ENCODE data around the gene ZNF423. TPM values are rescaled to one million over a fixed set of nuclear protein-coding genes. Genes with fewer than 3 reads are reported as not detected.

ZNF423 gene
- total and polyA plus RNA-seq, 2 of the 13 experiments (the other 11 are each of a cell fraction or from before 2014, with no cell fraction given) = 0.07 to 0.31 TPM

- TF ChIP-seq ZBTB49 (CRISPR knock-in tag; IDR thresholded peaks at IDR 0.05; ENCODE audit: borderline replicate concordance) (no peak), GATA4 (IDR thresholded peaks at IDR 0.05; ENCODE audit: borderline replicate concordance, low read depth) (no peak), MIXL1 (CRISPR knock-in tag; IDR thresholded peaks at IDR 0.05) (no peak), TRIM24 (CRISPR knock-in tag; IDR thresholded peaks at IDR 0.05) (no peak), JARID2 (CRISPR knock-in tag; IDR thresholded peaks at IDR 0.05; ENCODE audit: insufficient replicate concordance) (no peak)
These were observed 388.2 kb downstream of the ZNF423 start (continued) for GRCh38 chr16:49467540-49468372.

GRCh38 chr16:49466881-49467280 lies 389.0 kb downstream of the ZNF423 start:
- in situ Hi-C loops (cut with HindIII; ENCODE audit: extremely low pct_ligation_motif_present, low pct_unique_long_range_greater_than_20kb) (no loop called here), intact Hi-C loops (cut with micrococcal nuclease; ENCODE audit: unreplicated experiment) (no loop called here)
- H3K27me3 ChIP-seq (ENCODE audit: control insufficient read depth in 1 of 2, insufficient read depth in 2 of 2, low read length in 2 of 2) = no peaks in the 10 kb centered on the region; a peak in 2 of 5 replicates
- no peaks in the 10 kb centered on the region for H3K36me3 ChIP-seq (replicated peaks in 1 of 2; ENCODE audit: control insufficient read depth in 1 of 2, insufficient read depth in 2 of 2, low read length in 2 of 2)
- no peak overlapping the region for H3K27ac ChIP-seq (ENCODE audit: extremely low read length, insufficient read depth, low read length)
- H4K20me1 ChIP-seq (ENCODE audit: insufficient read depth, low read length) = no peaks in the 10 kb centered on the region
- no peak overlapping the region for H3K4me2 ChIP-seq (ENCODE audit: low read depth, low read length)
- H3K4me1 ChIP-seq (ENCODE audit: insufficient read depth, low read length) = no peaks in the 10 kb centered on the region
- WGBS (ENCODE audit: low lambda C conversion rate) = no CpG with 5 or more reads among the region's 1 CpG
- no peak overlapping the region for H3K4me3 ChIP-seq (replicated peaks in 1 of 3; ENCODE audit: insufficient read depth in 1 of 3, low read depth in 2 of 3, low read length in 3 of 3)
- no peaks in the 10 kb centered on the region for H3K79me2 ChIP-seq (ENCODE audit: insufficient read depth, low read length)
- DNase-seq (ENCODE audit: low spot score) (no peak), ATAC-seq (no peak), FAIRE-seq (no peak)
- no peaks in the 10 kb centered on the region for H3K9me3 ChIP-seq (ENCODE audit: low read length)
- no peak overlapping the region for H2AFZ ChIP-seq (ENCODE audit: low read length)
- POLR2A ChIA-PET = no interaction called here
- no peak overlapping the region for H3K9ac ChIP-seq (ENCODE audit: insufficient read depth, low read depth, low read length)
- no TSS peak for BruUV-seq (replicated peaks)
- CTCF ChIA-PET (ENCODE audit: low intra/inter-chr PET ratio, low total read pairs) = no interaction called here
- TF ChIP-seq ZFP1 (CRISPR knock-in tag; IDR thresholded peaks at IDR 0.05) = no peak
- no peak for TF ChIP-seq CCDC6 (CRISPR knock-in tag; IDR thresholded peaks at IDR 0.05)
- no peak for TF ChIP-seq ZNF503 (CRISPR knock-in tag; IDR thresholded peaks at IDR 0.05)
- TF ChIP-seq HMG20A (CRISPR knock-in tag; IDR thresholded peaks at IDR 0.05; ENCODE audit: borderline replicate concordance) = no peak
- no peak for TF ChIP-seq KAT2B (IDR thresholded peaks at IDR 0.05; ENCODE audit: borderline replicate concordance, low read depth, low read length)
- no peak for TF ChIP-seq ZNF260 (CRISPR knock-in tag; IDR thresholded peaks at IDR 0.05; ENCODE audit: borderline replicate concordance, low read depth)
- TF ChIP-seq BATF2 (CRISPR knock-in tag; IDR thresholded peaks at IDR 0.05) = no peak

All from HepG2 (cell line).